ENCODE measurements around the gene CELF2.

DNA sequence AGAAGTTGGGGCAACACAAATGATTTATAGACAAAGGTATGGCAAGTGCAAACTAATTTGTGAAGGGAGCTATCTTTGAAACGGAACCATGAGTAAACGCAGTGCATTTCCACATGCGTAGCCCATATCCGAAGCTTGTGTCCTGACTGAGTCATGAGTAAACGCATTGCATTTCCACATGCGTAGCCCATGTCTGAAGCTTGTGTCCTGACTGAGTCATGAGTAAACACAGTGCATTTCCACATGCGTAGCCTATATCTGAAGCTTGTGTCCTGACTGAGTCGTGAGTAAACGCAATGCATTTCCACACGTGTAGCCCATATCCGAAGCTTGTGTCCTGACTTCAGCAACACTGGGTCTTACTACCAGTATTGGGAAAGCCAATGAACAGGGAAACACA, 95.0 kb downstream of the CELF2 start:
- TF ChIP-seq, protein P1, sequence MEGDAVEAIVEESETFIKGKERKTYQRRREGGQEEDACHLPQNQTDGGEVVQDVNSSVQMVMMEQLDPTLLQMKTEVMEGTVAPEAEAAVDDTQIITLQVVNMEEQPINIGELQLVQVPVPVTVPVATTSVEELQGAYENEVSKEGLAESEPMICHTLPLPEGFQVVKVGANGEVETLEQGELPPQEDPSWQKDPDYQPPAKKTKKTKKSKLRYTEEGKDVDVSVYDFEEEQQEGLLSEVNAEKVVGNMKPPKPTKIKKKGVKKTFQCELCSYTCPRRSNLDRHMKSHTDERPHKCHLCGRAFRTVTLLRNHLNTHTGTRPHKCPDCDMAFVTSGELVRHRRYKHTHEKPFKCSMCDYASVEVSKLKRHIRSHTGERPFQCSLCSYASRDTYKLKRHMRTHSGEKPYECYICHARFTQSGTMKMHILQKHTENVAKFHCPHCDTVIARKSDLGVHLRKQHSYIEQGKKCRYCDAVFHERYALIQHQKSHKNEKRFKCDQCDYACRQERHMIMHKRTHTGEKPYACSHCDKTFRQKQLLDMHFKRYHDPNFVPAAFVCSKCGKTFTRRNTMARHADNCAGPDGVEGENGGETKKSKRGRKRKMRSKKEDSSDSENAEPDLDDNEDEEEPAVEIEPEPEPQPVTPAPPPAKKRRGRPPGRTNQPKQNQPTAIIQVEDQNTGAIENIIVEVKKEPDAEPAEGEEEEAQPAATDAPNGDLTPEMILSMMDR (IDR thresholded peaks at IDR 0.05 in 4 of 5, conservative IDR thresholded peaks at IDR 0.05 in 1 of 5) = no peak
- TF ChIP-seq POLR2A (IDR thresholded peaks at IDR 0.05) = no peak
